OCI-LY3 (cell line): ENCODE data around the gene PIK3IP1.

Experiments
- H2AFZ ChIP-seq: fragments of 200-600, 300-600 bp; shearing (Covaris generic); 2 replicates; pipeline ENCODE4 v1.6.0; 2014; ENCODE audit warnings: antibody characterized with exemption, low read depth, low read length
- H3K27ac ChIP-seq: fragments of 200-600, 300-600 bp; sonication (generic); 2 replicates; pipeline ENCODE4 v1.5.1; 2014; ENCODE audit warnings: mild to moderate bottlenecking, low read length, moderate library complexity, mixed read lengths
- H3K27me3 ChIP-seq: fragments of 200-600, 300-600 bp; sonication (generic); 2 replicates; pipeline ENCODE4 v1.6.1; 2014; ENCODE audit warnings: low read depth, low read length, mixed read lengths
- H3K36me3 ChIP-seq: fragments of 200-600, 300-600 bp; sonication (generic); replicated peaks from 2 replicates; pipeline ENCODE3; 2014; ENCODE audit warnings: low read depth, low read length, mixed read lengths
- H3K4me1 ChIP-seq: fragments of 300-600, 200-600 bp; sonication (generic); 2 replicates; pipeline ENCODE4 v1.6.1; 2014; ENCODE audit warnings: low read length, mixed read lengths
- H3K4me2 ChIP-seq: fragments of 200-600, 300-600 bp; sonication (generic); 2 replicates; pipeline ENCODE4 v1.6.1; 2014; ENCODE audit warnings: low read length, mixed read lengths
- H3K4me3 ChIP-seq: fragments of 300-600, 200-600 bp; sonication (generic); 2 replicates; pipeline ENCODE4 v1.5.1; 2014; ENCODE audit warnings: antibody characterized with exemption, mild to moderate bottlenecking, low read length, moderate library complexity
- H3K79me2 ChIP-seq: fragments of 300-600, 200-600 bp; shearing (Covaris generic); 2 replicates; pipeline ENCODE4 v1.6.1; 2014; ENCODE audit warnings: mild to moderate bottlenecking, low read length, mixed read lengths
- H3K9ac ChIP-seq: fragments of 300-600, 200-600 bp; shearing (Covaris generic); 2 replicates; pipeline ENCODE4 v1.6.0; 2014; ENCODE audit warnings: mild to moderate bottlenecking, low read length, moderate library complexity
- H3K9me3 ChIP-seq: fragments of 200-600, 300-600 bp; shearing (Covaris generic); 2 replicates; pipeline ENCODE4 v1.6.1; 2014; ENCODE audit warnings: low read length, mixed read lengths; ENCODE audit not compliant: insufficient read depth
- H4K20me1 ChIP-seq: fragments of 200-600, 300-600 bp; sonication (generic); 2 replicates; pipeline ENCODE4 v1.6.1; 2016; ENCODE audit warnings: low read length, mixed read lengths; ENCODE audit not compliant: insufficient read depth
- EZH2phosphoT487 ChIP-seq: fragments of 200-600 bp; shearing (Covaris generic); IDR thresholded peaks from 2 replicates; pipeline ENCODE4 v1.6.1; 2018; ENCODE audit warnings: antibody characterized with exemption, mixed run types, low read depth
- TF ChIP-seq, protein P1 (sequence below): fragments of 200-600, 300-600 bp; sonication (generic); IDR thresholded peaks from 2 replicates; pipeline ENCODE4 v1.5.1; 2014; ENCODE audit warnings: antibody characterized with exemption, low read length, low read depth

The PIK3IP1 gene

GRCh38 chr22:31271485-31271884 lies 20.8 kb downstream of the PIK3IP1 start:
- H4K20me1 ChIP-seq: no peaks in the 10 kb centered on the region
- H3K36me3 ChIP-seq: peaks cover 52% of the 10 kb centered on the region
- H3K4me1 ChIP-seq: no peaks in the 10 kb centered on the region
- TF ChIP-seq, protein P1, sequence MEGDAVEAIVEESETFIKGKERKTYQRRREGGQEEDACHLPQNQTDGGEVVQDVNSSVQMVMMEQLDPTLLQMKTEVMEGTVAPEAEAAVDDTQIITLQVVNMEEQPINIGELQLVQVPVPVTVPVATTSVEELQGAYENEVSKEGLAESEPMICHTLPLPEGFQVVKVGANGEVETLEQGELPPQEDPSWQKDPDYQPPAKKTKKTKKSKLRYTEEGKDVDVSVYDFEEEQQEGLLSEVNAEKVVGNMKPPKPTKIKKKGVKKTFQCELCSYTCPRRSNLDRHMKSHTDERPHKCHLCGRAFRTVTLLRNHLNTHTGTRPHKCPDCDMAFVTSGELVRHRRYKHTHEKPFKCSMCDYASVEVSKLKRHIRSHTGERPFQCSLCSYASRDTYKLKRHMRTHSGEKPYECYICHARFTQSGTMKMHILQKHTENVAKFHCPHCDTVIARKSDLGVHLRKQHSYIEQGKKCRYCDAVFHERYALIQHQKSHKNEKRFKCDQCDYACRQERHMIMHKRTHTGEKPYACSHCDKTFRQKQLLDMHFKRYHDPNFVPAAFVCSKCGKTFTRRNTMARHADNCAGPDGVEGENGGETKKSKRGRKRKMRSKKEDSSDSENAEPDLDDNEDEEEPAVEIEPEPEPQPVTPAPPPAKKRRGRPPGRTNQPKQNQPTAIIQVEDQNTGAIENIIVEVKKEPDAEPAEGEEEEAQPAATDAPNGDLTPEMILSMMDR: no peak
- TF ChIP-seq EZH2phosphoT487: no peak
- no peak overlapping the region for H2AFZ ChIP-seq
- H3K9ac ChIP-seq: no peak overlapping the region
- no peaks in the 10 kb centered on the region for H3K9me3 ChIP-seq
- H3K27me3 ChIP-seq: no peaks in the 10 kb centered on the region
- no peak overlapping the region for H3K4me3 ChIP-seq
- H3K4me2 ChIP-seq: no peak overlapping the region
- no peak overlapping the region for H3K27ac ChIP-seq
- H3K79me2 ChIP-seq: no peaks in the 10 kb centered on the region

DNA sequence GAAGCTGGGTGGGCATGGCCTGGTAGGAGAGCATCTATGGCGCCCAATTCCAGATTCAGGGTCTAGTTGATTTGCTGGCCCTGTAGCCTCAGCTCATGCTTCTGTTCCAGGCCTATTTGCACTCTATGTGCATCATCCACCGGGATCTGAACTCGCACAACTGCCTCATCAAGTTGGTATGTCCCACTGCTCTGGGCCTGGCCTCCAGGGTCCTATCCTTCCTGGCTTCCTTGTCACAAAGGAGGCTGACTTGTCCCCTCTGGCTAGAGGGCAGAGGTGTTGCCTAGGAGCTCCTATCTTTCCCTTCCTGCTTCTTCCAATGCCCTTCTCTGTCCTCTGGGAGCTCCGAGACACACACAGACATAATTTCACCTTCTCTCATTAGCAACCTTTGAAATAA lies 21.3 kb downstream of the PIK3IP1 start:
- Histone ChIP-seq H3K4me3 (no peak overlapping the region), H3K9me3 (no peaks in the 10 kb centered on the region), H4K20me1 (no peaks in the 10 kb centered on the region), H3K79me2 (no peaks in the 10 kb centered on the region), H3K27me3 (no peaks in the 10 kb centered on the region), H3K4me1 (no peaks in the 10 kb centered on the region), H3K9ac (no peak overlapping the region), H3K4me2 (no peak overlapping the region), H2AFZ (no peak overlapping the region), H3K36me3 (peaks cover 56% of the 10 kb centered on the region), H3K27ac (no peak overlapping the region)
- no peak for TF ChIP-seq EZH2phosphoT487
- TF ChIP-seq, protein P1: no peak

DNA sequence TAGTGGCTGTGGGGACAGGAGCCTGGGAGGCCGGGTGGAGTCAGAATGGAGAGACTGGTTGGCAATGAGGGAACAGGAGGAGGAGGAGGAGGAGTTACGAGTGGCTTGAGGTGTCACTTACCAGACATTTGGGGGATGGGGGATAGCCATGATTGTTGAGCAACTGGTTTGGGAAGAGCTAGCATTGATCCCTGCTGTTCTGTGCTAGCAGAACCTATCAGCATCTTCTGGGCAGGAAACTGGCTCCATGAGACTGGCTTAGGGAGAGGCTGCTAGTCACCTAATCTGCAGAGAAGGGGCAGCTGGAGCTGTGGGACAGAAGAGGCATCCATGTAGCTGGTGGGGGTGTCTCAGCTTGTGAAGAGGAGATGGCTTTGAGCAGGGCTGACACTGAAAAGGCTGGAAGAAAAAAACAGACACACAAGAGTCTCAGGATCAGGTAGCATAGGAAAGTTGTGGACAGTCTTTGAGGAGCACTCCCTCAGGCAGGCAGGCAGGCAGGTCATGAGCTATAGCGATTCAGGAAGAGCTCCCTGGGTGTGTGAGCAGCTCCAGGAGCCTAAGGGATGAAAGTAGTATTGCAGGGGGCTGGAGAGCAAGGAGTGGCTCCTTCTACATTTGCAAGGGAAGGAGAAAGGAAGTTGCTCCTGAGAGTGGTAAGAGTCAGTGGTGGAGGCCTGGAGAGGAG lies 22.3 kb downstream of the PIK3IP1 start:
- no peak overlapping the region for H3K9ac ChIP-seq

DNA sequence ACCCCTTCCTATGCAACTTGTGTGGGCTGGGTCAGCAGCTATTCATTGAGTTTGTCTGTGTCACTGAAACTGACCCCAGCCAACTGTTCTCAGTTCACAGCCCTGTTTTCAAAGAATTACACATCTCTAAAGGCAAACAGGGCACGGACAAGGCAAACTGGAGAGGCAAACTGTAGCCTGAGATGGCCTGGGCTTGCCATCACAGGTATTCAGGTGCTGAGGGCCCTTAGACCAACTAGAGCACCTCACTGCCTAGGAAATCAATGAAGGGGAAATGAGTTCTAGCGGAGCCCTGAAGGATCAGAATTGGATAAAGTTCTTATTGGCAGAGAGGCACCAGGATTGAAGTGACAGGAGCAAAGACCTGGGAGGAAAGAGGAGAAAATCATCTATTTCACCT lies 24.0 kb downstream of the PIK3IP1 start:
- H4K20me1 ChIP-seq: no peaks in the 10 kb centered on the region
- H2AFZ ChIP-seq: no peak overlapping the region
- no peaks in the 10 kb centered on the region for H3K79me2 ChIP-seq
- TF ChIP-seq EZH2phosphoT487: no peak
- TF ChIP-seq, protein P1: no peak
- no peaks in the 10 kb centered on the region for H3K4me1 ChIP-seq
- no peak overlapping the region for H3K4me3 ChIP-seq
- no peak overlapping the region for H3K9ac ChIP-seq
- no peaks in the 10 kb centered on the region for H3K27me3 ChIP-seq
- no peak overlapping the region for H3K27ac ChIP-seq
- H3K9me3 ChIP-seq: no peaks in the 10 kb centered on the region
- peaks cover 49% of the 10 kb centered on the region for H3K36me3 ChIP-seq
- H3K4me2 ChIP-seq: no peak overlapping the region

More for the DNA sequence above, 22.3 kb downstream of the PIK3IP1 start:
- no peaks in the 10 kb centered on the region for H3K9me3 ChIP-seq
- no peaks in the 10 kb centered on the region for H3K4me1 ChIP-seq
- no peaks in the 10 kb centered on the region for H4K20me1 ChIP-seq
- H2AFZ ChIP-seq: no peak overlapping the region
- H3K79me2 ChIP-seq: no peaks in the 10 kb centered on the region
- no peak overlapping the region for H3K4me3 ChIP-seq
- TF ChIP-seq, protein P1: no peak
- no peak for TF ChIP-seq EZH2phosphoT487
- no peak overlapping the region for H3K27ac ChIP-seq
- no peak overlapping the region for H3K4me2 ChIP-seq
- H3K27me3 ChIP-seq: no peaks in the 10 kb centered on the region
- H3K36me3 ChIP-seq: peaks cover 53% of the 10 kb centered on the region
